Pancreas (tissue), 10 donors: ENCODE data around the gene DUS1L. TPM values are rescaled to one million over a fixed set of nuclear protein-coding genes. Genes with fewer than 3 reads are reported as not detected.
A peak's percentile ranks its signal among the peaks of the same experiment; 100 is the strongest.

Source experiments
- ATAC-seq, 4 donors: fragments of 200-7000 bp; cut with Tn5 transposase; one replicate each; pipeline versions ENCODE4 v1.8.0 to v1.9.1; 2020; ENCODE audit warnings: mild to moderate bottlenecking in 4 of 4, moderate library complexity in 4 of 4
- DNase-seq, 6 donors: peaks; one replicate each; pipeline ENCODE4 v3.0.0-alpha.2; 2020
- FAIRE-seq: peaks from 2 replicates; lab custom pipeline; 2012; peaks lifted over from hg19 to GRCh38; lab: Jason Lieb, UNC
- H3K27ac ChIP-seq, 4 donors: fragments of 200-600 bp; sonication (generic); 1 replicate in 3 of 4; 2 replicates in 1 of 4; pipeline versions ENCODE4 v1.5.0 to v1.8.0; 2020
- H3K27me3 ChIP-seq, 4 donors: fragments of 200-600 bp; one replicate each; pipeline ENCODE4 v1.8.0; 2021
- H3K36me3 ChIP-seq, 3 donors: fragments of 200-600 bp; sonication (generic) in 1 of 3; one replicate each; pipeline versions ENCODE4 v1.5.0 to v1.8.0; 2020 to 2021
- H3K4me1 ChIP-seq, 3 donors: fragments of 200-600 bp; one replicate each; pipeline ENCODE4 v1.8.0; 2021
- H3K4me3 ChIP-seq, 4 donors: fragments of 200-600 bp; sonication (generic) in 2 of 4; one replicate each; pipeline versions ENCODE4 v1.5.0 to v1.8.0; 2020 to 2021
- H3K9me3 ChIP-seq, 4 donors: fragments of 200-600 bp; one replicate each; pipeline ENCODE4 v1.8.0; 2021
- CTCF ChIP-seq, 4 donors: fragments of 200-600 bp; sonication (generic) in 3 of 4; IDR thresholded peaks; one replicate each; pipeline versions ENCODE4 v1.5.0 to v1.8.0; 2021; ENCODE audit warnings: antibody characterized with exemption in 4 of 4
- WGBS, 2 donors: extraction: QIAGEN DNeasy Blood & Tissue Kit; methylation state at CpG; one replicate each; pipeline ENCODE4 v1.1.7; 2013; 5-methylcytosine and 5-hydroxymethylcytosine counted together
- intact Hi-C, 3 donors: fragments of 100-400 bp; cut with DNase I; formaldehyde crosslinking; loops; one replicate each; pipeline versions ENCODE4 v1.11.1 to v1.14.2; 2022
- polyA plus RNA-seq, 2 donors: library from polyadenylated mRNA; stranded (reverse); fragments of 200-250 nt; gene quantifications; one replicate each; pipeline ENCODE4 v1.2.3, GENCODE V29; 2013
- total RNA-seq, 6 donors: library from RNA; stranded (reverse); fragmentation: NEBNext Ultra II Directional in 4 of 6; extraction: Animal tissue kit (Norgen Biotek cat#: 25700) in 4 of 6; gene quantifications; one replicate each; pipeline versions ENCODE4 v1.2.1 to v1.2.4, GENCODE V29; 2021 to 2023
- donor health status: healthy with polysubstance abuse.
- donor health status: DM: no; HTN: no; CAD: no; lungs with moderate emphysema.
- donor health status: DM: no; HTN: no; CAD: no.
- donor health status: control.
- donor health status: control.
- donor health status: Bipolar disorder and iron deficiency.
- donor health status: DM: yes; HTN: yes; CAD: no.
- donor health status: DM: no; HTN: no; CAD: no.
- donor health status: DM: no; HTN: no; CAD: no.
- donor health status: DM: yes; HTN: yes; CAD: no.

Gene DUS1L
- total and polyA plus RNA-seq, 8 donors, result 56.0 to 186 (median 72.8) TPM

- FAIRE-seq (no peak), ATAC-seq (peak in 3 of 4 donors; percentile 34 to 43 (median 35))
Observed at GRCh38 chr17:82021107-82021899, 44.3 kb downstream of the DUS1L start.

GRCh38 chr17:82020572-82021106 lies 45.0 kb downstream of the DUS1L start:
- H3K4me1 ChIP-seq, result peaks cover 9 to 14% (median 14%) of the 10 kb centered on the region in 3 donors
- no peak overlapping the region for H3K27ac ChIP-seq
- no peaks in the 10 kb centered on the region for H3K36me3 ChIP-seq
- intact Hi-C loops, result loop anchor here in 1 of 3 donors (10.0 kb wide), 1 partner anchor 134 kb away; no protein-coding TSS in a partner anchor
- peak in 2 of 6 donors; percentile 58 to 82 for DNase-seq
- H3K9me3 ChIP-seq, result no peaks in the 10 kb centered on the region
- TF ChIP-seq CTCF (IDR thresholded peaks at IDR 0.05), result no peak
- no peak overlapping the region for H3K4me3 ChIP-seq
- no peak for ATAC-seq
- 61 to 69% methylated on average over 14 of the region's 14 CpGs for WGBS, 2 donors
- no peak for FAIRE-seq
- H3K27me3 ChIP-seq, result no peaks in the 10 kb centered on the region

More at GRCh38 chr17:82021107-82021899, 44.3 kb downstream of the DUS1L start:
- TF ChIP-seq CTCF (IDR thresholded peaks at IDR 0.05), result peak; percentile 15 to 71 (median 50)
- Histone ChIP-seq H3K27me3 (no peaks in the 10 kb centered on the region), H3K4me1 (peaks cover 9 to 14% (median 14%) of the 10 kb centered on the region in 3 donors), H3K27ac (no peak overlapping the region), H3K36me3 (no peaks in the 10 kb centered on the region), H3K4me3 (peak overlapping the region in 1 of 4 donors; percentile 95), H3K9me3 (no peaks in the 10 kb centered on the region)
- peak; percentile 68 to 92 (median 78) for DNase-seq
- intact Hi-C loops, result loop anchor here in 1 of 3 donors (10.0 kb wide), 1 partner anchor 133 kb away; no protein-coding TSS in a partner anchor
- 17 to 18% methylated on average over 25 of the region's 25 CpGs for WGBS, 2 donors

GRCh38 chr17:82019690-82020571 lies 45.7 kb downstream of the DUS1L start:
- DNase-seq, result peak in 5 of 6 donors; percentile 42 to 85 (median 60)
- H3K4me1 ChIP-seq, result peaks cover 9 to 14% (median 14%) of the 10 kb centered on the region in 3 donors
- intact Hi-C loops, result loop anchor here (2.0 to 10.0 kb wide), 4 partner anchors 55 to 135 kb away; partner anchors contain the start of gene NOTUM (in 1 of the 3)

More at GRCh38 chr17:82019690-82020571, 45.7 kb downstream of the DUS1L start:
- WGBS, 2 donors, result 60 to 63% methylated on average over 26 to 34 of the region's 34 CpGs
- no peak overlapping the region for H3K4me3 ChIP-seq
- no peaks in the 10 kb centered on the region for H3K27me3 ChIP-seq
- ATAC-seq (no peak), FAIRE-seq (no peak)
- no peak overlapping the region for H3K27ac ChIP-seq
- peak; percentile 51 to 80 (median 53) for TF ChIP-seq CTCF (IDR thresholded peaks at IDR 0.05)
- no peaks in the 10 kb centered on the region for H3K36me3 ChIP-seq
- H3K9me3 ChIP-seq, result no peaks in the 10 kb centered on the region
